Caki2 (cell line): ENCODE data around the gene FHIT. TPM values are rescaled to one million over a fixed set of nuclear protein-coding genes. Genes with fewer than 3 reads are reported as not detected.
A peak's percentile ranks its signal among the peaks of the same experiment; 100 is the strongest.
"Not testable (repeated sequence)": the region's sequence is repeated elsewhere in the genome, so short reads cannot be mapped to it uniquely, and the experiment has no call there.

Source experiments
- DNase-seq: peaks from one replicate; pipeline ENCODE4 v3.0.0-alpha.2; 2015; ENCODE audit warnings: low read depth
- in situ Hi-C: cut with HindIII; loops from 2 replicates; pipeline ENCODE4 v1.10.0; 2016; ENCODE audit warnings: low sequenced_read_pairs, low pct_unique_long_range_greater_than_20kb, mixed read lengths
- total RNA-seq: library from RNA; depleted of rRNA; stranded (reverse); fragments of >200 nt; shearing (Covaris generic); gene quantifications from 2 replicates; pipeline ENCODE4 v1.2.3, GENCODE V29; 2014; ENCODE audit warnings: low replicate concordance

The FHIT gene
- total RNA-seq, 1 experiment from 2014 or later = 4.8 TPM

DNA sequence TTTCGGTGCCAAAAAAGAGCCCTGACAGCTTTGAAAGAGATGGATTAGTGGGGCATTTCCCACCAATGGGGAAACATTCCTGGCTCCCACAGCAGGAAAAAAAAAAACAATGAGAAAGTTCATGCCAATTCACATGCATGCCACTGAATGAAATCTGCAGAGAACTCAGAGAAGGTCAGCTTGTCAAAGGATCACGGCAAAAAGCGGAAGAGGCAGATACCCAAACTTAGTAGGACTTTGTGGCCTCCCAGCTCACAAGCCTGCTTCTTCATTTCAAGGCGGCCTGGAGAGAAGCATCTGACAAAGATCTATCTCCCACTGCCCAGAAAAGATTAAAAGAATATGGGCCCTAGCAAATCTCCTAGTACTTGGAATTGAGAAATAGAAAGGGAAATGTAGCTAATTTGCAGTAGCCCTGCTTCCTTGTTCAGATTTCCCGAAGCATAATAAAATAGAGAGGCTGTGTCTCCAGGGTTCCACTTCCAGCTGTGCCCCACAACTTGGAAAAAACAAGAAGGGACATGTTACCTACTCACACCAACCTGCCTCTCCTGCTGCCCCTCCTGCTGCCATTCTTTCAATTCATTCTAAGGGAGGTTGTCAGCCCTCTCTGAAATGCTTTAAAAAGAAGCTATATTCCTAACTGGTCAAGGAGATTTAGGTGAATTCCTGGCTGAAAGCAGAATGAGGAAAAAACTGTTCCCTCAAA lies 170.4 kb downstream of the FHIT start:
- in situ Hi-C loops = no loop called here
- DNase-seq = no peak

DNA sequence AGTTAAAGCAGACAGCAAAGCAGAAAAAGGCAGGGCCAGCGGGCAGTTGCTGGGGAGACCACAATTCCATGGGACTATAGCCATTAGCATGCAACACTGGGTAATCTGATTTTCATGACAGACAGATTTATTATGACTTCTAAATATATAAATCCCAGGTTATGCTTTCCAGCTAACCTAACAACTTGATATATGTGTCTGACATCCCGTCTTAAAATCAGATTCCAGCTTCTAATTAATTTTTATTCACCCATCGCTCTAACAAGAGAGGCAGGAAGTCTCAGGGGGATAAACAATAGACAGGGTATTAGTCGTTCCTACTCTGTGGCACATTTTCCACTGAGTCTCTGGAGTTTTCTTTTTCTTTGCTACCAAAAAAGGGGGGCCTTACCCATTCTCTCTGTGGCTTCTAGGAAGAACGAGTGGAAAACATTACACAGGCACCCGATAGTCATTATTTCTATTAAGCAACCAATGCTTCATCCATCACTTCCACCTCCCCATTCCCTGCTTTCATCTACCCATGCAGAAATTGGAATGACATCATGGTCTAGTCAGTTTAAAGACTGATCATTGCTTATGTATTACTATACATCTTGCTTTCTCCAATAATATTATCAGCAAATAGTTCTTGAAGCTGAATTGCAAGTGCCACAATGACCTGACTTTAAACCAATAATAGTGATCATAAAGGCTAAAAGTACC lies 173.1 kb downstream of the FHIT start:
- no peak for DNase-seq
- in situ Hi-C loops = no loop called here

GRCh38 chr3:61077551-61077950 lies 173.7 kb downstream of the FHIT start:
- in situ Hi-C loops = no loop called here
- DNase-seq = no peak

- no peak for DNase-seq
- in situ Hi-C loops = no loop called here
These were observed 176.5 kb downstream of the FHIT start for GRCh38 chr3:61074783-61075182.

DNA sequence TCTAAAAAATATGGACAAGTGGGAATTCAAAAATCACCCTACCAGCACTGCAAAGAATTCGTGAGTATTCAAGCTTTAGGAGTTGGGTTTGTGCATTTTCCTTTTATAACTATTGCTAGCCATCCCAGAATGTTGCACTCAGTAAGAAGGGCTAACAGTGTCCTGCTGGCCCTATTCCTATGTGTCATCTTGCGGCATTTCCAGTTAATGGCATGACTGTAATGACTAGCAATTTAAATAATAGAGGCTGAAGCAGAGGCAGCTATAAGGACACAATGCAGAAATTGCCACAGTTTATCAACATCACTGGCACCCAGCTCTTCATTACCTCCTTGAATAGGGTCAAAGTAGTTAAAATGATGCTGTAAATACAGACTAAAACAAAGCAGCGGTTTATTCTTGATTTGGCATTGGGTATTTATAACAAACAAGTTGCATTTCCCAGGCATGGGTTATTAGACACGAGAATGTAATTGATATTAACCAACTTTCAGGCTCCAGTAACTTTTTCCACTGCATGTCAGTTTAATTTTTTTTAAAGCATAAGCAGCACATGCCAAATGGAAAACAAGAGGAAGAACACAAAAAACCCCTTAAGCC lies 177.6 kb downstream of the FHIT start:
- in situ Hi-C loops = no loop called here

GRCh38 chr3:61068084-61068483 lies 183.2 kb downstream of the FHIT start:
- in situ Hi-C loops = no loop called here
- no peak for DNase-seq

More for the DNA sequence above, 177.6 kb downstream of the FHIT start:
- DNase-seq = no peak

- no peak for DNase-seq
- in situ Hi-C loops = no loop called here
These were observed 184.5 kb downstream of the FHIT start for GRCh38 chr3:61066800-61067199.

DNA sequence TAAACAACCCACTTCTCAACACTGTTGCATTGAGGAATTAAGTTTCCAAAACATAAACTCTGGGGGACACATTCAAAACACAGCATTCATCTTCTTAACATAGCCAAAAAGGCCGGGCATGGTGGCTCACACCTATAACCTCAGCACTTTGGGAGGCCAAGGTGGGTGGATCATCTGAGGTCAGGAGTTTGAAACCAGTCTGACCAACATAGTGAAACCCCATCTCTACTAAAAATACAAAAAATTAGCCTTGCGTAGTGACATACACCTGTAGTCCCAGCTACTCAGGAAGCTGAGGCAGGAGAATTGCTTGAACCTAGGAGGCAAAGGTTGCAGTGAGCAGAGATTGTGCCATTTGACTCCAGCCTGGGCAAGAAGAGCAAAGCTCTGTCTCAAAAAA lies 185.0 kb downstream of the FHIT start:
- in situ Hi-C loops, DNase-seq: not testable (repeated sequence)

DNA sequence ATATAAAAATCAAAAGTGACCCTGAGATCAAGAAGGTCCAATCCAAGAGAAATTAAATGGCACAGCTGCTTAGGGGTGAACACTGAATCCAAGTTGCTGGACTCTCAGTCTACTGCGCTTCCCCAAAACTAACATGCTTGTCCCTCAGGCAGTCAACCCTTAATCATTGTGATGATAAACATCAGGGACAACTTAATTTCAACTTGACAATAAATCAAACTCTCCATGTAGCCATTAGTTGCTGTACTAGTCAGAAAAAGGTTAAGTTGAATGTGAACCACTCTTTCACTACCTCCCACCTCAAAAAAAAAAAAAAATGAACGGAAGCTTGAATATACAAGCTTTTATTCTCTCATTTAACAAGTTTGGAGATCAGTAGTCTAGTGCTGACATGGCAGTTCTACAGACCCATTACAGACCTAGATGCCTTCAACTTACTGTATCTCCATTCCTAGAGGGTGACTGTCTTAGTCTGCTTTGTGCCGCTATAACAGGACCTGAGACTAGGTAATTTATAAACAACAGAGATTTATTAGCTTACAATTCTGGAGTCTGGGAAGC lies 185.7 kb downstream of the FHIT start:
- no peak for DNase-seq
- in situ Hi-C loops = no loop called here

DNA sequence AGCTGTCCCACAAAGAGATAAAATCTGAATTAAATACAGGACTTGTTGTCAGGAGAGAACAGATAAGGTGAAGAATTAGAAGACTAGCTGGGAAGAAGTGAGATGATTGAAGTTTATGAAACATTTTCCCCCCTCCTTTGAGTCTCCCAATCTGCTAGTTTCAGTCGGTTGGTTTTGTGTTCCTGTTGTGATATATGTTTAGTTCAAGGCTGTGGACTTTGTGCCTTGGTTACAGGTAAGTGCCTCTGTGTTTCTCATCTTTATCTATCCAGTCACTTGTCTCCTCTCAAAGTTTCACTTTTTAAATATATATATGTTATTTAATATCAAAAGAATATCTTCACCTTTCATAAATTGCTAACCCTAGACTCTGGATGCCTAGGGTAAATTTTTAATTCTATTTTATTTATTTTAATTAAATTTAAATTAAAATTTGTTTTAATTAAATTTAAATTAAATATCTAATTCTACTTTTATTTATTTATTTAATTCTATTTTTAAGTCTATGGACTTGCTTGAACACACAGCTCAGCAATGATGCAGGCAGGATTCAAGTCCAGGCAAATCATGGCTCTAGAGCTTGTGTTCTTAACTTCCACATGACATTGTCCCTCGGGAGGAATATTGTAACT lies 190.0 kb downstream of the FHIT start:
- in situ Hi-C loops = no loop called here

GRCh38 chr3:61060411-61060861 lies 190.8 kb downstream of the FHIT start:
- in situ Hi-C loops = no loop called here
- DNase-seq = no peak

More for the DNA sequence above, 190.0 kb downstream of the FHIT start:
- DNase-seq = no peak

- no peak for DNase-seq
- in situ Hi-C loops = no loop called here
These were observed 192.4 kb downstream of the FHIT start for GRCh38 chr3:61058836-61059235.

DNA sequence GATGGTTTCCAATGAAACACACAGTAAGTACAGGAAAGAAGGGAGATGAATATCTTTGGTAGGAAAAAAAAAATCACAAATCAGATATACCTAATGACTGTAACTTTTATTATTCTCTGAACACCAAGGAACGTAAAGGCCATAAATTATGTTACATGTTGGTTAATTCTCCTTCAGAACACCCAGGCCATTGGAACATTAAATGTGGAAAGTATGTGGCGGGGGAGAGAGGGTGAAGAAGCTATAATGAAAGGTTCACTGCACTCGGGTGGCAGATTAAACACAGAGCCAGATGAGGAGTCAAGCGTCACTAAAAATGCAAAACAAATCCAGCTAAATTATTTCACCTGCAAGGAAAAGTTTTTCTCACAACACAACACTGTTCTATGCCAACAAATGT lies 193.8 kb downstream of the FHIT start:
- in situ Hi-C loops = no loop called here
- DNase-seq = peak; percentile 41

DNA sequence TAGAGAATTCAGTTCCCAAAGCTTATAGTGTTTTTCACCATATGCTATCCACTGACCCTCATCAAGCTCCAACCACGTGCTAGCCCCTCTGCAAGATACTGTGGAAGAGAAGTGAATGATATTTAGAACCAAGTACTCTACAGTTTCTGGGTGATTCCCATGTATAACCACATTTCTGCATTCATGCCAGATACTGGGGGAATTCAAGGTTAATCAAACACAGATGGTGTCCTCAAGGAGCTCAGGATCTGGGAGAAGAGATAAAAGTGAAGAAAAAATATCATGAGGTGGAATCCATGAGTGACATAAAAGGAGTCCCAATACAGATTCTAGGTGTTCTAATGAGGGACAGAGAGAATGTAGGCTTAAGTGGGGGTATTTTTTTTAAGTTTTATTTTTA lies 195.8 kb downstream of the FHIT start:
- DNase-seq = no peak
- in situ Hi-C loops = no loop called here

- in situ Hi-C loops = no loop called here
- no peak for DNase-seq
These were observed 197.3 kb downstream of the FHIT start for GRCh38 chr3:61053781-61054496.

GRCh38 chr3:61052851-61053250 lies 198.4 kb downstream of the FHIT start:
- in situ Hi-C loops = no loop called here
- DNase-seq = no peak

DNA sequence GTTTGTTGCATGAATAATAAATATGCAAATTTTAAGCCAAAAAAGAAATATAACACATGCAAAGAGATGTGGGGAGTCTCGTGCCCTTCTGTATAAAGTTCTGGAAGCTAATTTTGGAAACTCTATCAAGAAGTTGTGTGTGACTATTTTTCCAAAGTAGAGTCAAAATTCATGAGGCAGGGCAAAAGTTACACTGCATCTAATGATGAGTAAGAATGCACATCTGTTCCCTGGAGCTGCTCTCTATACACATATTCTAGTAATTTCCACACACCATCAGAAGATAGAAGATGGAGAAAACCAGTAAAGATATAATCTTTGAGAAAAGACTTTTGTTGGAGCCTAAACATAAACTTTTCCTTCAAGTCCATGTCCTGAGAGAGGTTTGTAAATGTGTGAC lies 199.6 kb downstream of the FHIT start:
- in situ Hi-C loops = no loop called here
- no peak for DNase-seq

GRCh38 chr3:61045169-61045568 lies 206.1 kb downstream of the FHIT start:
- DNase-seq, in situ Hi-C loops: not testable (repeated sequence)
